Keratinocyte (primary cell): ENCODE results near the gene OR14J1. TPM values are rescaled to one million over a fixed set of nuclear protein-coding genes. Genes with fewer than 3 reads are reported as not detected.

Experiments
- DNase-seq: peaks from one replicate; pipeline ENCODE4 v3.0.0-alpha.2; 2011; ENCODE audit warnings: low read depth, missing footprints, low spot score
- FAIRE-seq: peaks from 2 replicates; lab custom pipeline; 2011; peaks lifted over from hg19 to GRCh38; lab: Jason Lieb, UNC
- H2AFZ ChIP-seq: 2 replicates; pipeline ENCODE4 v1.6.0; 2012; ENCODE audit warnings: low read length, control low read depth, inconsistent platforms; ENCODE audit not compliant: control insufficient read depth
- H3K27ac ChIP-seq: 2 replicates; pipeline ENCODE4 v1.5.1; 2011; ENCODE audit warnings: low read length; ENCODE audit not compliant: control insufficient read depth, insufficient read depth
- H3K27me3 ChIP-seq: 3 replicates; pipeline ENCODE4 v1.6.0; 2011; ENCODE audit warnings: low read length; ENCODE audit not compliant: control insufficient read depth, insufficient read depth; ENCODE audit errors: extremely low read depth
- H3K36me3 ChIP-seq, 2 experiments: 2 replicates in 1 of 2; 3 replicates in 1 of 2; pipeline ENCODE4 v1.5.1; 2011; ENCODE audit warnings: low read length in 2 of 2, mild to moderate bottlenecking in 1 of 2; ENCODE audit not compliant: control insufficient read depth in 2 of 2, insufficient read depth in 2 of 2; ENCODE audit errors: extremely low read depth in 1 of 2
- H3K4me1 ChIP-seq: 3 replicates; pipeline ENCODE4 v1.5.1; 2011; ENCODE audit warnings: low read length; ENCODE audit not compliant: control insufficient read depth, insufficient read depth; ENCODE audit errors: extremely low read depth
- H3K4me2 ChIP-seq: 3 replicates; pipeline ENCODE4 v1.6.0; 2011; ENCODE audit warnings: low read depth, low read length; ENCODE audit not compliant: control insufficient read depth, insufficient read depth; ENCODE audit errors: extremely low read depth
- H3K4me3 ChIP-seq, 3 experiments: fragments of 200-600 bp in 1 of 3; sonication (generic) in 1 of 3; 2 replicates in 2 of 3; 3 replicates in 1 of 3; pipeline ENCODE4 v1.5.1; 2011 to 2016; ENCODE audit warnings: low read length in 3 of 3, mild to moderate bottlenecking in 3 of 3, control low read depth in 2 of 3, inconsistent platforms in 1 of 3, low read depth in 1 of 3, mixed read lengths in 1 of 3, mixed run types in 1 of 3, moderate library complexity in 1 of 3; ENCODE audit not compliant: control insufficient read depth in 2 of 3, insufficient read depth in 2 of 3; ENCODE audit errors: extremely low read depth in 1 of 3
- H3K79me2 ChIP-seq: 2 replicates; pipeline ENCODE4 v1.6.0; 2012; ENCODE audit warnings: low read length; ENCODE audit not compliant: control insufficient read depth, insufficient read depth
- H3K9ac ChIP-seq: 3 replicates; pipeline ENCODE4 v1.6.0; 2011; ENCODE audit warnings: low read length; ENCODE audit not compliant: control insufficient read depth, insufficient read depth; ENCODE audit errors: extremely low read depth
- H3K9me1 ChIP-seq: 3 replicates; pipeline ENCODE4 v1.6.0; 2011; ENCODE audit warnings: low read length; ENCODE audit not compliant: control insufficient read depth, insufficient read depth; ENCODE audit errors: extremely low read depth
- H3K9me3 ChIP-seq: 2 replicates; pipeline ENCODE4 v1.5.1; 2012; ENCODE audit warnings: low read depth, low read length; ENCODE audit not compliant: control insufficient read depth
- H4K20me1 ChIP-seq: 3 replicates; pipeline ENCODE4 v1.6.0; 2011; ENCODE audit warnings: low read length; ENCODE audit not compliant: control insufficient read depth, insufficient read depth; ENCODE audit errors: extremely low read depth
- CTCF ChIP-seq, 3 experiments: IDR thresholded peaks in 1 of 3; conservative IDR thresholded peaks in 1 of 3; optimal IDR thresholded peaks in 1 of 3; 2 replicates in 2 of 3; 3 replicates in 1 of 3; pipeline versions ENCODE3 to v1.5.1; 2011; ENCODE audit warnings: low read length in 3 of 3, mild to moderate bottlenecking in 3 of 3, moderate library complexity in 2 of 3, control low read depth in 1 of 3, inconsistent platforms in 1 of 3; ENCODE audit not compliant: insufficient read depth in 2 of 3; ENCODE audit errors: extremely low read depth in 1 of 3
- EZH2 ChIP-seq: IDR thresholded peaks from one replicate; pipeline ENCODE4 v1.6.1; 2012; ENCODE audit warnings: inconsistent platforms, mild to moderate bottlenecking, low read length, moderate library complexity
- dilution Hi-C: fragments of 300-500 bp; cut with MboI; formaldehyde crosslinking; loops from one replicate; pipeline ENCODE4 v1.7.0; 2020; ENCODE audit warnings: low sequenced_read_pairs; ENCODE audit not compliant: extremely low pct_ligation_motif_present
- polyA plus RNA-seq, 5 experiments: library from polyadenylated mRNA; depleted of rRNA in 3 of 5; stranded (reverse) in 3 of 5; stranded (forward) in 1 of 5; unstranded in 1 of 5; fragments of >200 nt; gene quantifications; 1 replicate in 1 of 5; 2 replicates in 3 of 5; 3 replicates in 1 of 5; pipeline versions ENCODE4 v1.2.1 to v1.2.3, GENCODE V29; 2011 to 2012; ENCODE audit warnings: missing spikeins in 2 of 5, low read depth in 1 of 5, low replicate concordance in 1 of 5

Gene OR14J1
- polyA plus RNA-seq, 1 donor (not counting 4 experiments of a cell fraction or from before 2014, with no cell fraction given), result not detected

GRCh38 chr6:29332676-29333075, 31.2 kb downstream of the OR14J1 start:
- no peaks in the 10 kb centered on the region for H4K20me1 ChIP-seq
- FAIRE-seq (no peak), DNase-seq (no peak)
- H3K9ac ChIP-seq, result no peak overlapping the region
- H3K4me1 ChIP-seq, result no peaks in the 10 kb centered on the region
- no peaks in the 10 kb centered on the region for H3K9me3 ChIP-seq
- H3K9me1 ChIP-seq, result no peaks in the 10 kb centered on the region
- no peak overlapping the region for H3K4me3 ChIP-seq
- TF ChIP-seq CTCF (optimal IDR thresholded peaks at IDR 0.05 in 1 of 3, IDR thresholded peaks at IDR 0.05 in 1 of 3, conservative IDR thresholded peaks at IDR 0.05 in 1 of 3; ENCODE audit: extremely low read depth in 1 of 3, insufficient read depth in 2 of 3, low read length in 3 of 3) (no peak), EZH2 (no peak)
- dilution Hi-C loops, result no loop called here
- H3K4me2 ChIP-seq, result no peak overlapping the region
- H3K27ac ChIP-seq, result no peak overlapping the region
- no peaks in the 10 kb centered on the region for H3K36me3 ChIP-seq
- H3K27me3 ChIP-seq, result no peaks in the 10 kb centered on the region
- no peaks in the 10 kb centered on the region for H3K79me2 ChIP-seq
- no peak overlapping the region for H2AFZ ChIP-seq

- dilution Hi-C loops, result no loop called here
- no peaks in the 10 kb centered on the region for H3K9me1 ChIP-seq
- no peak overlapping the region for H3K9ac ChIP-seq
- FAIRE-seq, result no peak
- H3K4me3 ChIP-seq, result no peak overlapping the region
- H3K27me3 ChIP-seq, result no peaks in the 10 kb centered on the region
- no peaks in the 10 kb centered on the region for H3K79me2 ChIP-seq
- H3K4me2 ChIP-seq, result no peak overlapping the region
- no peak overlapping the region for H2AFZ ChIP-seq
- DNase-seq, result no peak
- no peaks in the 10 kb centered on the region for H3K4me1 ChIP-seq
- no peaks in the 10 kb centered on the region for H4K20me1 ChIP-seq
- H3K27ac ChIP-seq, result no peak overlapping the region
- H3K36me3 ChIP-seq, result no peaks in the 10 kb centered on the region
- H3K9me3 ChIP-seq, result no peaks in the 10 kb centered on the region
- TF ChIP-seq EZH2, result no peak
- no peak for TF ChIP-seq CTCF (optimal IDR thresholded peaks at IDR 0.05 in 1 of 3, IDR thresholded peaks at IDR 0.05 in 1 of 3, conservative IDR thresholded peaks at IDR 0.05 in 1 of 3; ENCODE audit: extremely low read depth in 1 of 3, insufficient read depth in 2 of 3, low read length in 3 of 3)
Measured at GRCh38 chr6:29336269-29336668, 34.8 kb downstream of the OR14J1 start.
